Measurements from ENCODE around the gene TMPRSS13.

Gene TMPRSS13

GRCh38 chr11:117892651-117893050 lies 36.6 kb downstream of the TMPRSS13 start:
- TF ChIP-seq, protein P1, sequence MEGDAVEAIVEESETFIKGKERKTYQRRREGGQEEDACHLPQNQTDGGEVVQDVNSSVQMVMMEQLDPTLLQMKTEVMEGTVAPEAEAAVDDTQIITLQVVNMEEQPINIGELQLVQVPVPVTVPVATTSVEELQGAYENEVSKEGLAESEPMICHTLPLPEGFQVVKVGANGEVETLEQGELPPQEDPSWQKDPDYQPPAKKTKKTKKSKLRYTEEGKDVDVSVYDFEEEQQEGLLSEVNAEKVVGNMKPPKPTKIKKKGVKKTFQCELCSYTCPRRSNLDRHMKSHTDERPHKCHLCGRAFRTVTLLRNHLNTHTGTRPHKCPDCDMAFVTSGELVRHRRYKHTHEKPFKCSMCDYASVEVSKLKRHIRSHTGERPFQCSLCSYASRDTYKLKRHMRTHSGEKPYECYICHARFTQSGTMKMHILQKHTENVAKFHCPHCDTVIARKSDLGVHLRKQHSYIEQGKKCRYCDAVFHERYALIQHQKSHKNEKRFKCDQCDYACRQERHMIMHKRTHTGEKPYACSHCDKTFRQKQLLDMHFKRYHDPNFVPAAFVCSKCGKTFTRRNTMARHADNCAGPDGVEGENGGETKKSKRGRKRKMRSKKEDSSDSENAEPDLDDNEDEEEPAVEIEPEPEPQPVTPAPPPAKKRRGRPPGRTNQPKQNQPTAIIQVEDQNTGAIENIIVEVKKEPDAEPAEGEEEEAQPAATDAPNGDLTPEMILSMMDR (IDR thresholded peaks at IDR 0.05; ENCODE audit: insufficient read depth, low read length, poor library complexity, severe bottlenecking): no peak
- Histone ChIP-seq H3K27me3 (replicated peaks; ENCODE audit: control insufficient read depth, insufficient read depth, low read length) (no peaks in the 10 kb centered on the region), H3K4me3 (replicated peaks; ENCODE audit: low read depth, low read length) (no peak overlapping the region), H3K36me3 (ENCODE audit: control insufficient read depth, insufficient read depth, low read length) (no peaks in the 10 kb centered on the region)
- DNase-seq (ENCODE audit: extremely low read depth, insufficient read length): no peak

DNA sequence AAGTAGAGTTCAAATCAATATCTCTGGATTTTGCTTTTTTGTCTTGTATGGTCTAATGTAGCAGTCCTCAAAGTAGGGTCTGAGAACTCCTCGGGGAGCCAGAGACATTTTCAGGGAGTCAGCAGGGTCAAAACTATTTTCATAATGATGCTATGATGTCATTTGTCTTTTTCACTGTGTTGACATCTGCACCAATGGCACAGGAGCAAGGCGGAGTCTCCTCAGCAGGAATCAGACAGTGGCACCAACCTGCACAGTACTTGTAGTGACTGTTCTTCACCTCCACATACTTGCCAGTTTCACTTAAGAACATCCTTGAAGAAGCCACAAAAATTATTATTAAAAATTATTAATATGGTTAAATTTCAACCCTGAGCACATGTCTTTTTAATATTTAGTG lies 37.8 kb downstream of the TMPRSS13 start:
- TF ChIP-seq, protein P1 (IDR thresholded peaks at IDR 0.05; ENCODE audit: insufficient read depth, low read length, poor library complexity, severe bottlenecking): no peak
- H3K4me3 ChIP-seq (replicated peaks; ENCODE audit: low read depth, low read length): no peak overlapping the region
- H3K36me3 ChIP-seq (ENCODE audit: control insufficient read depth, insufficient read depth, low read length): no peaks in the 10 kb centered on the region
- no peak for DNase-seq (ENCODE audit: extremely low read depth, insufficient read length)
- no peaks in the 10 kb centered on the region for H3K27me3 ChIP-seq (replicated peaks; ENCODE audit: control insufficient read depth, insufficient read depth, low read length)

DNA sequence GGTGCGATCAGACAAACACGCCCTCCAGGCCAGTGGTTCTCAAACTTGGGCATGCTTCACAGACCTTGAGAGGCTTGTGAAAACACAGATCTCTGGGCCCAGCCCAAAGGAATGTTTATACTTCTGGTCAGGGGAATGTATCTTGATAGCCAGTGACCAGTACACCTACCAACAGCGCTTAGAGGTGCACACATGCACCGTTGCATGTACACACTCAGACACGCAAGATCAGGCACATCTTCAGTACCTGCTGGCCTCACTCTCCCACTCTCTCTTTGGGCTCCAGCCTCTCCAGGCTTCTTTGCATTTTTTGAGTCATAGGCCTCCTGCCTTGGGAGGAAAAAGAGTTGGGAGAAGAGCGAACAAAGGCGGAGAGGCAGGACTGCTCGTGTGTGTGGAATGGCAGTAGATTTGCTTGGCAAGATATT lies 41.0 kb downstream of the TMPRSS13 start:
- Histone ChIP-seq H3K4me3 (replicated peaks; ENCODE audit: low read depth, low read length) (no peak overlapping the region), H3K27me3 (replicated peaks; ENCODE audit: control insufficient read depth, insufficient read depth, low read length) (no peaks in the 10 kb centered on the region), H3K36me3 (ENCODE audit: control insufficient read depth, insufficient read depth, low read length) (no peaks in the 10 kb centered on the region)
- no peak for DNase-seq (ENCODE audit: extremely low read depth, insufficient read length)
- TF ChIP-seq, protein P1 (IDR thresholded peaks at IDR 0.05; ENCODE audit: insufficient read depth, low read length, poor library complexity, severe bottlenecking): no peak

- Histone ChIP-seq H3K4me3 (replicated peaks; ENCODE audit: low read depth, low read length) (no peak overlapping the region), H3K36me3 (ENCODE audit: control insufficient read depth, insufficient read depth, low read length) (no peaks in the 10 kb centered on the region), H3K27me3 (replicated peaks; ENCODE audit: control insufficient read depth, insufficient read depth, low read length) (no peaks in the 10 kb centered on the region)
- TF ChIP-seq, protein P1 (IDR thresholded peaks at IDR 0.05; ENCODE audit: insufficient read depth, low read length, poor library complexity, severe bottlenecking): no peak
- no peak for DNase-seq (ENCODE audit: extremely low read depth, insufficient read length)
These were observed 41.6 kb downstream of the TMPRSS13 start for GRCh38 chr11:117887431-117888138.

GRCh38 chr11:117885777-117886176 lies 43.4 kb downstream of the TMPRSS13 start:
- DNase-seq (ENCODE audit: extremely low read depth, insufficient read length): no peak

More at GRCh38 chr11:117885777-117886176, 43.4 kb downstream of the TMPRSS13 start:
- TF ChIP-seq, protein P1 (IDR thresholded peaks at IDR 0.05; ENCODE audit: insufficient read depth, low read length, poor library complexity, severe bottlenecking): no peak
- H3K36me3 ChIP-seq (ENCODE audit: control insufficient read depth, insufficient read depth, low read length): no peaks in the 10 kb centered on the region
- H3K27me3 ChIP-seq (replicated peaks; ENCODE audit: control insufficient read depth, insufficient read depth, low read length): no peaks in the 10 kb centered on the region
- no peak overlapping the region for H3K4me3 ChIP-seq (replicated peaks; ENCODE audit: low read depth, low read length)
